HG03095 (cell line): ENCODE measurements around the gene SLIT3.
"Not testable (repeated sequence)": the region's sequence is repeated elsewhere in the genome, so short reads cannot be mapped to it uniquely, and the experiment has no call there.

ENCODE experiments used
- ATAC-seq: cut with Tn5 transposase; IDR thresholded peaks from one replicate; pipeline ENCODE4 v1.9.1; 2021; ENCODE audit warnings: moderate library complexity; ENCODE audit not compliant: unreplicated experiment

SLIT3 gene

GRCh38 chr5:168637793-168638192 lies 663.1 kb downstream of the SLIT3 start:
- no peak for ATAC-seq

- ATAC-seq = no peak
These were observed 663.7 kb downstream of the SLIT3 start for GRCh38 chr5:168637281-168637680.

- ATAC-seq = not testable (repeated sequence)
These were observed 670.0 kb downstream of the SLIT3 start for GRCh38 chr5:168630958-168631357.

- ATAC-seq = no peak
These were observed 676.0 kb downstream of the SLIT3 start for GRCh38 chr5:168624850-168625364.

- ATAC-seq = no peak
These were observed 680.1 kb downstream of the SLIT3 start for GRCh38 chr5:168620807-168621206.

- no peak for ATAC-seq
These were observed 686.3 kb downstream of the SLIT3 start for GRCh38 chr5:168614661-168615060.

GRCh38 chr5:168613996-168614395 lies 686.9 kb downstream of the SLIT3 start:
- ATAC-seq = no peak

GRCh38 chr5:168613396-168613795 lies 687.5 kb downstream of the SLIT3 start:
- no peak for ATAC-seq

- ATAC-seq = no peak
These were observed 687.9 kb downstream of the SLIT3 start for GRCh38 chr5:168612996-168613395.

- no peak for ATAC-seq
These were observed 688.8 kb downstream of the SLIT3 start for GRCh38 chr5:168612123-168612522.
